ENCODE measurements around the gene ADAMTS17. TPM values are rescaled to one million over a fixed set of nuclear protein-coding genes. Genes with fewer than 3 reads are reported as not detected.

ADAMTS17 gene
- total and polyA plus RNA-seq, 8 donors, result 0.31 to 14.3 (median 6.3) TPM

DNA sequence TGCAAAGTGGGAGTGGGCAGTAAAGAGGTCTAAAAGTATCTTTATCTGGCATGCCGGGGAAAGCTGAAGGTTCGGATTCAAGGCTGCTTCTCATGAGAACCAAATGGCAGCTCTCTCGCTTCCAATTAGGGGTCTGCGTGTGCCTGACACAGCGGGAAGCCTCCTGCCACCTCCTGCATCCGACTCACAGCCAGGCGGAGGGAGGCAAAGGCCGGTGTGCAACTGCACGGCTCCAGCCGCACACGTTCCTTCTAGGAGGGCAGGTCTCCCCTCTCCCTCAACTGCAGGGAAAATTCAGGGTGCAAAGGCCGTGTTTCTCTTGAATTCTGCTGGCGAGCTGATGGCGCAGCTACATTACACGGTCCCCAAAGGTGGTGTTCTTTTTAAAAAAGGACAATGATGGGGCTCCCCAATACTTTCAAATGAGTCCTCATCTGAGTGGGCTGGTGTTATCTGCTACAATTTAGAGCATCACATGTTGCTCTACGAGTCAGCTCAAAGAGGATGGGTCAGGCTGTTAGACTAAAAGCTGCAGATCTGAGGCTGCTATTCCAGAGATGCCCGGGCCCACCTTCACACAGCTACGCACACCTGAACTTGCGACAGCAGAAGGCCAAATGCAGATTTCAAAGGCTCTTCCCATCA lies 226.6 kb downstream of the ADAMTS17 start:
- Histone ChIP-seq H3K4me1 (peaks cover 16 to 47% (median 26%) of the 10 kb centered on the region in 4 donors), H3K36me3 (peaks cover 0 to 6% (median 0%) of the 10 kb centered on the region in 4 donors), H3K27ac (peak overlapping the region in 3 of 5 donors; percentile 69 to 80 (median 71)), H3K4me3 (no peak overlapping the region), H3K9me3 (peaks cover 0 to 7% (median 0%) of the 10 kb centered on the region in 4 donors), H3K27me3 (no peaks in the 10 kb centered on the region)
- intact Hi-C loops (cut with DNase I; ENCODE audit: low total_unique reads), result no loop called here
- WGBS, 5 donors, result 82 to 92% (median 89%) methylated on average over 14 to 19 of the region's 19 CpGs
- no peak for DNase-seq
- TF ChIP-seq, protein P1, sequence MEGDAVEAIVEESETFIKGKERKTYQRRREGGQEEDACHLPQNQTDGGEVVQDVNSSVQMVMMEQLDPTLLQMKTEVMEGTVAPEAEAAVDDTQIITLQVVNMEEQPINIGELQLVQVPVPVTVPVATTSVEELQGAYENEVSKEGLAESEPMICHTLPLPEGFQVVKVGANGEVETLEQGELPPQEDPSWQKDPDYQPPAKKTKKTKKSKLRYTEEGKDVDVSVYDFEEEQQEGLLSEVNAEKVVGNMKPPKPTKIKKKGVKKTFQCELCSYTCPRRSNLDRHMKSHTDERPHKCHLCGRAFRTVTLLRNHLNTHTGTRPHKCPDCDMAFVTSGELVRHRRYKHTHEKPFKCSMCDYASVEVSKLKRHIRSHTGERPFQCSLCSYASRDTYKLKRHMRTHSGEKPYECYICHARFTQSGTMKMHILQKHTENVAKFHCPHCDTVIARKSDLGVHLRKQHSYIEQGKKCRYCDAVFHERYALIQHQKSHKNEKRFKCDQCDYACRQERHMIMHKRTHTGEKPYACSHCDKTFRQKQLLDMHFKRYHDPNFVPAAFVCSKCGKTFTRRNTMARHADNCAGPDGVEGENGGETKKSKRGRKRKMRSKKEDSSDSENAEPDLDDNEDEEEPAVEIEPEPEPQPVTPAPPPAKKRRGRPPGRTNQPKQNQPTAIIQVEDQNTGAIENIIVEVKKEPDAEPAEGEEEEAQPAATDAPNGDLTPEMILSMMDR (IDR thresholded peaks at IDR 0.05), result no peak
- TF ChIP-seq POLR2A (IDR thresholded peaks at IDR 0.05) (no peak), EP300 (IDR thresholded peaks at IDR 0.05) (no peak), POLR2AphosphoS5 (IDR thresholded peaks at IDR 0.05) (no peak)

- 39 to 50% (median 40%) methylated on average over 9 of the region's 9 CpGs for WGBS, 5 donors
- Histone ChIP-seq H3K36me3 (peaks cover 0 to 4% (median 0%) of the 10 kb centered on the region in 4 donors), H3K4me1 (peaks cover 16 to 47% (median 26%) of the 10 kb centered on the region in 4 donors), H3K9me3 (peaks cover 0 to under 1% (median 0%) of the 10 kb centered on the region in 4 donors), H3K27me3 (no peaks in the 10 kb centered on the region), H3K27ac (peak overlapping the region in 4 of 5 donors; percentile 69 to 80 (median 70)), H3K4me3 (peak overlapping the region in 1 of 4 donors; percentile 17)
- TF ChIP-seq POLR2AphosphoS5 (IDR thresholded peaks at IDR 0.05) (no peak), POLR2A (IDR thresholded peaks at IDR 0.05) (no peak), EP300 (IDR thresholded peaks at IDR 0.05) (no peak)
- TF ChIP-seq, protein P1 (IDR thresholded peaks at IDR 0.05), result no peak
- intact Hi-C loops (cut with DNase I; ENCODE audit: low total_unique reads), result no loop called here
- peak in 1 of 2 donors; percentile 57 for DNase-seq
These were observed 227.2 kb downstream of the ADAMTS17 start for GRCh38 chr15:100114571-100114970.

- Histone ChIP-seq H3K36me3 (no peaks in the 10 kb centered on the region), H3K27ac (peak overlapping the region in 4 of 5 donors; percentile 69 to 80 (median 70)), H3K27me3 (no peaks in the 10 kb centered on the region), H3K4me1 (peaks cover 16 to 47% (median 26%) of the 10 kb centered on the region in 4 donors), H3K4me3 (peak overlapping the region in 1 of 4 donors; percentile 17), H3K9me3 (no peaks in the 10 kb centered on the region)
- TF ChIP-seq, protein P1 (IDR thresholded peaks at IDR 0.05), result no peak
- TF ChIP-seq POLR2AphosphoS5 (IDR thresholded peaks at IDR 0.05), result peak in 1 of 3 donors; percentile 61
- 16 to 39% (median 27%) methylated on average over 8 of the region's 8 CpGs for WGBS, 5 donors
- peak in 1 of 2 donors; percentile 88 for DNase-seq
- intact Hi-C loops (cut with DNase I; ENCODE audit: low total_unique reads), result no loop called here
These were observed 227.7 kb downstream of the ADAMTS17 start for GRCh38 chr15:100114100-100114499.

DNA sequence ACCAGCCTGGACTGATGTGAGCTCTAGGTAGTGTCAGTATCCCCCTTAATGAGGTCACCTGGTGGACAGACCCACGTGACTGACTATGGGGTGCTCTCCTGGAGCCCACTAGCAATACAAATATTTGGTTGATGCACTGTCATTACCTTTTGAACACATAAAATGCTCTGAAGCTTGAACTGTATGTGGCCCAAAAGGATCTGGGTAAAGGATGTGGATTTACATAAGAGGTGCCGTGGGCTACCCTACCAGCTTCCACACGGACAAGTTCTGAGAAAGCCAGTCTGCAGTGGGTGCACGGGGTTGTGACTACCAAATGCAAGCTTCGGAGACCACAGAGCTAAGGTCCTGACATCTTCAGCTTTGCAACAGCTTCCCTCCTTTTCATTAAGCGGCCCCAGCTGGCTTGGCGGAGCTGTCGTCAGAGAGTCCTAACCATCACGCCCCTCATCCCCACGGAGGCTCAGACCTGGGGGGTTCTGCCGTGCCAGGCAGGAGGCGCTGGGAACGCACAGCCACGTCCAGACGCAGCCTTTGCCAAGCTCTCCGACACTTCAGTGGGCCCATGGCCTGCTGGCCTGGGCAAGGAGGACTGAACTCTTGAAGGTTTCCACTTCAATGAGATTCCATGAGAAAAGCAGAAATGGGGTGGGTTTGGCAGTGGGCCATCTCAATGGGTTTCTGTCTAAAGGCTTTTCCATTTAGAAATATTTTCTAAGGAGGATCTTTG lies 228.3 kb downstream of the ADAMTS17 start:
- Histone ChIP-seq H3K4me3 (no peak overlapping the region), H3K4me1 (peaks cover 16 to 47% (median 26%) of the 10 kb centered on the region in 4 donors), H3K27me3 (no peaks in the 10 kb centered on the region), H3K27ac (peak overlapping the region in 4 of 5 donors; percentile 41 to 80 (median 70)), H3K36me3 (no peaks in the 10 kb centered on the region), H3K9me3 (no peaks in the 10 kb centered on the region)
- TF ChIP-seq POLR2A (IDR thresholded peaks at IDR 0.05) (no peak), EP300 (IDR thresholded peaks at IDR 0.05) (no peak), POLR2AphosphoS5 (IDR thresholded peaks at IDR 0.05) (no peak)
- TF ChIP-seq, protein P1 (IDR thresholded peaks at IDR 0.05), result no peak
- 67 to 86% (median 83%) methylated on average over 14 to 16 of the region's 16 CpGs for WGBS, 5 donors
- DNase-seq, result peak in 1 of 2 donors; percentile 61
- intact Hi-C loops (cut with DNase I; ENCODE audit: low total_unique reads), result no loop called here
